SKM-1 (cell line): Measurements from ENCODE around the gene UCKL1.
"Not testable (repeated sequence)": the region's sequence is repeated elsewhere in the genome, so short reads cannot be mapped to it uniquely, and the experiment has no call there.

Experiments
- DNase-seq: peaks from one replicate; lab custom pipeline; 2025; ENCODE audit not compliant: unreplicated experiment; lab: John Stamatoyannopoulos, UW

UCKL1 gene

DNA sequence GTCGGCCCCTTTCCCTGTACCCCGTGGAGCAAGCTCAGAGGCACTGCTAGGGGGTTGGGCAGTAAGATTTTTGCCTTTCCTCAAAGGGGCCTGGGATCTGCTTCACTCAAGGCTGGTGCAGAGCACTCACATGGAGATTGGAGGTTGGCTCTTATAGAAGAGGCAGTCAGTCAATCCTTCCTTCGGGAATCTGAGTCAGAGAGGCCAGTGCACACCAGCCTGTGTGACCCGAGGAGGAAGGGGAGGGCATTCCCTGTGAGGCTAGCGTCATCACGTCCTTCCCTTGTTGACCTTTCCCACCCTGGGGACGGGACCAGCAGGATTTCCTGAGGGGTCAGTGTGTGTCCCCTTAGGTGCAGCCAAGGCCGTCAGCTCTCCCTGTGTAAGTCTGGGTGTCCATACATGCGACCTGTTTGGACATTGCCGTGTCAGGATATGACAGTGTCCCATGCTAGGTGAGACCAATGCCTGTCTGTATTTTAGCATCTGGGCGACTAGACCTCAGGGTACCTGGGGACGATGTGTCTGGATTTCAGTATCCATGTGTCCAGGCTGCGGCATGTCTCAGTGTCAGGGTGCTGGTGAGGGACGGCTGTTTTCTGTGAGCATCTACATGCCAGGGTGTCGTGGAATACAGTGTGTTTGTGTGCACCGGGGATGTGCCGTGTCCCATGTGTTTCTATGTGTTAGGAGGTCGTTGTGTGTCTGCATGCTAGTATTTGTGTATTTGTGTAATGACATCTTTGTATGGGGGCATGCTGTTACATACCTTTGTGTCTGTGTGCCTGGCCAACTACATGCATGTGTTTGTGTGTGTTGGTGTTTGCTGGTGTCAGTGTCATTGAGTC is 16.3 kb upstream of the UCKL1 start:
- DNase-seq = no peak

DNA sequence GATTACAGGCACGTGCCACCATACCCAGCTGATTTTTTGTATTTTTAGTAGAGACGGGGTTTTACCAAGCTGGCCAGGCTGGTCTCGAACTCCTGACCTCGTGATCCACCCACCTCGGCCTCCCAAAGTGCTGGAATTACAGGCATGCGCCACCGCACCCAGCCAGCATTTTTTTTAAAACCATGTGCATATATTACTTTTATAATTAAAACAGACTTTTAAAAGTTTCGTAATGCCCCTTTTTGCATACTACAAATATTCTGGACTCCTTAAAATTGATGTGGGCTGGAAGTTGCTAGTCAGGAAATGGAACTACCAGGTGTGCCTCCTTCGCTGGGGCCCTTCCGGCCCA is 15.7 kb upstream of the UCKL1 start:
- not testable (repeated sequence) for DNase-seq

DNA sequence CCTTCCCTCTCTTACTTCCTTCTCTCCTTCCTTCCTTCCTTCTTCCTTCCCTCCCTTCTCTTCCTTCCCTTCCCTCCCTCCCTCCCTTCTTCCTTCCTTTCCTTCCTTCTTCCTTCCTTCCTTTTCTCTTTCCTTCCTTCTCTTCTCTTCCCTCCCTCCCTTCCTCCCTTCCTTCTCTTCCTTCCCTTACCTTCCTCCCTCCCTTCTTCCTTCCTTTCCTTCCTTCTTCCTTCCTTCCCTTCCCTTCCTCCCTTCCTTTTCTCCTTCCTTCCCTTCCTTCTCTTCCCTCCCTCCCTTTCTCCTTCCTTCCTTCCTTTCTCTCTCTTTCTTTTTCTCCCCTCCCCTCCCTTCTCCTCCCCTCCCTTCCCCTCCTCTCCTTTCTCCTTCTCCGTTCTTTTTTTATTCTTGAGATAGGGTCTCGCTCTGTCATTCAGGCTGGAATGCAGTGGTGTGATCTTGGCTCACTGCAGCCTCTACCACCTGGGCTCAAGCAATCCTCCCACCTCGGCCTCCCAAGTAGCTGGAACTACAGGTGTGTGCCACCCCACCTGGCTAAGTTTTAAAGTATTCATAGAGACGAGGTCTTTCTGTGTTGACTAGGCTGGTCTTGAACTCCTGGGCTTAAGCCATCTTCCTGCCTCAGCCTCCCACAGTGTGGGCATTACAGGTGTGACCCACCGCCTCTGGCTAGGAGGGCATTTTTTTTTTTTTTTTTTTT is 14.7 kb upstream of the UCKL1 start:
- DNase-seq = no peak

DNA sequence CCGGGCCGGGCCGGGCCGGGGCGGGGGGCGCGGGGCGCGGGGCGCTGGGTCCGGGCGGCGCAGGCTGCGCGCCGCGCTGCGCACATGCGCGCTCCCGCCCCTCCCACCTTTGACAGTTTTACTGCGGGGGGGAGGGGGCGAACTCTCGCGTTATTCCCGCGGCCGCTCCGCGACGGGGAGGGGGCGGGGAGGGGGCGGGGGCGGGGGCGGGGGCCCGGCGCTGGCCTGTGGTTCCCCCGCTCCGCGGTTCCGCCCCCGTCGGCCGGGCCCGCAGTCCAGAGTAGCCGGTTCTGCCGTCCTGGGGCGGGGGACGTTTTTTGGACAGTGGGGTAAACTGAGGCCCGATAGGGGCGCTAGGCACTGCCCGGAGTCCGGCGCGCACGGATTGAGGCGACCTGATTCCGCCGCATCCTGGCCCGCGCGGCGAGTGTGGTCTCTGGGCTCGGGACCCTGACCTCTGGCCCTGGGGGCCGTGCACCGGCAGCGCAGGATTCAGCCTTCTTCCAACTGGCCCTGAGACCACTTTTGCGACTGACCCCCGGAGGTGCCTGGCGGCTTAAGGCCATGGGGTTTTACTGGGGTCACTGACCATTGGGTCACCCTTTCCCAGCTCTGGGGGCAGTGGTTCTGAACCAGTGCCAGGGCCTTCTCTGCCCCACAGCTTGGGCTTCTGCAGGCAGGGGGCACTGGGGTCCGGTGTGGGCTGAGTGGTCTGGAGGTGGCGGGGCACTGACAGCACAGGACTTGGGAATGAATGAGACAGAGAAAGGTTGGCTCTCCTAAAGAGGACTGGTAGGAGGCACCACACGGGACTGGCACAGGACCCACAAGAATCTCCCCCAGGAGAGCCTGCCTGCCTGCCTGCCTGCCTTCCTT is 13.9 kb upstream of the UCKL1 start, which contains the start of gene ZNF512B:
TSS of gene ZNF512B (minus strand) at position 93 of the 876 bp plus-strand sequence. CDS start 1,980 bp downstream, outside the sequence.
- DNase-seq = peak; percentile 40

DNA sequence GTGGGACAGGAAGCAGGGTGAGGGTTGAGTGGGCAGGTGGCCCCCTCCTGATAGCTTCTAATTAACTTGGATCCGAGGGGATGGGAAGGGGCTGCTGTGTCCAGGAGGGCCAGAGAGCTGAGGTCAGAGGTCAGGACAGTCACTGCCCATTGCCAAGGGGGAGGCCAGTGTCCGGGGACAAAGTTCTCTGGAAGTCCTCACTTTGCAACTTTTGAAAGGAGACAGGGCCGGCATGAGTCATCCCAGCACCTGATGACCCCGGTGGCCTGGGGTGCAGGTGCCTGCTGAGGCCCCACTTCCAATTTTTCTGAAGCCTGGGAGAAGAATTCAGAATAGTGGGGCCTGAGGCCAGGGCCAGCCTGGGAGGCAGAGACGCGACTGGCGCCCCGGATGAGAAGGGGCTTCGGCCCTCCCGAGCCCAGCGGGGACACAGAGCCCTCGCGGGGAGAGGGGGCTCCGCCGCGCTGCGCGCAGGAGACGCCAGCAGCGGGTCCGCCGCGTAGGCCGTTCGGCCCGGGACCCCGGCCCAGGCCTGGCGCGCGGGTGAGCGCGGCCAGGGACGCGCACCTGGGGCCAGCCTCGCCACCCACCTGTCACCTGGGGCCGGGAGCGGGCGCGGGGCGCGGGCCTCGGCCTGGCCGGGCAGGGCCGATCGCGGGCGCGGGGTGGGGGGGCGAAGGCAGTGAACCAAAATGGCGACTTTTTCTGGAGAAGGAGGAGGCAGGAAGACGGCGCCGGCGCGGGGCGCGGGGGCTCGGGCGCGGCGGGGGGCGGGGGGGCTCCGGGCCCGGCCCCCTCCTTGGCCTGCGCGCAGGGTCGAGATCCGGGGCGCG is 12.9 kb upstream of the UCKL1 start:
- no peak for DNase-seq

DNA sequence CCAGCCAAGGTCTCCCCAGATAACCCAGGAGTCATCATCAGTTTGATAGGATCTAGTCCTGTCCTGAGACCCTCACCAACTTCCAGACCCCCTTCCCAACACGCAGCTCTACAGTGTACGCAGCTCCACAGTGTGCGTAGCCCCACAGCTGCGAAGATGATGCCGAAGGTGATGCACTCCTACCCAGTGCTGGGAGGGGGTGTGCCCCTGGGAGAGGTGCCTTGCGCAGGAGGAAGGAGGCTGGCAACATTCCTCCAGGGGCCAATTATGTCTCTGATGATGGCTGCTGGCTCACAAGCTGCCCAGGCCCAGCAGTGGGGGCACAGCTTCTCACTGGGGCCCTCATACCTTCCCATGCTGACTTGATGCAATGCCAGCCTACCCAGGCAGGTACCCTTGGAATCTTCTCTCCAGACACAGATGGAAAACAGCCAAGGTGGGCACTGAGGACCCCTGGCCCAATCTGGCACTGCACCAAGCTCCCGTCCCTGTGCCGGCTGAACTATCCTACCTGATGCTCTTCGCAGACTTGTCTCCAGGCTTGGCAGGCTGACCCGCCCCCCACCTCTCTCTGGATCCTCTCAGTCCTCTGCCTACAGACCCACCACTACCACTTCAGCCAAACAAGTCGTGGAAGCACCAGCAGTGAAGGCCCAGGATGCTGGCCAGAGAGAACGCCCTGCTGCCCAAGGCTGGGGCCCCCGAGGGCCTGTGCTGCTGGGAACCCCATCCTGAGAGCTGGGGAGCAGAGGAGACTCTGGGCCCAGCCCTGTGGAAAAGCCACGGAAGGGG is 12.1 kb upstream of the UCKL1 start:
- no peak for DNase-seq

DNA sequence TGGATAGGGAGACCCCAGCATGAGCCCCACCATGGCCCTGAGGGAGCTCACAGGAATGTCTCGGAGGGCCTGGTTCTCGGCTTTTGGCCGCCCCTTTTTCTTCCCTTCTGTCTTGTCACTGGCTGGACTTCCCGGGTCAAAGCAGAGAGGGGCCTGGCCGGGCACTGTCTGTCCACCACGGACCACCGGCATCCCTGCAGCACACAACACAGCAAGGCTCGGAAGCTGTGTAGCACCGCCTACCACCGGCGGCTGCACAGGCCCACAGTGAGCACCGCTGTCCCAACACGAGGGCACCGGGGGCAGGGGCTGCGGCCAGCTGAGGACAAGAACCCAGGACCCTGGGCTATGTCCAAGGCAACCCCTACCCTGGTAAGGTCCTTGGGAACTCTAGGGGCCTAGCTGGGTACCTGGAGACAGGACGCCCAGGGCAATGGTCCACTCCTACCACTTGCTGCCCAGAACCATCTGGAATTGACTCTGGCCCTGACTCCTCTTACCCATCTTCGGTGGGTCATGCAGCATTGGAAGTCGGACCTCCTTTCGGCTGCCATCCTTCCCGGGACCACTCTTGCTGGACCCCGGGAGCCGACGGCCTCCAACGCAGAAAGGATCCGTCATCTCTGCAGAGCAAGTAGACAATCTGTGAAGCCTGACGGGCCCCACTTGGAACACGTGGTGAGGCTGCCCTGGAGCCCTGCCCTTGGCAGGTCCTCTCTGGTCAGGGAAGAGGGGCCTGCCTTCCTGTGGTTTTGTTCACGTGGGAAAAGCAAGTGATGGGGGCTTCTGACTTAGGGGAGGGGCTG is 11.3 kb upstream of the UCKL1 start:
- no peak for DNase-seq

DNA sequence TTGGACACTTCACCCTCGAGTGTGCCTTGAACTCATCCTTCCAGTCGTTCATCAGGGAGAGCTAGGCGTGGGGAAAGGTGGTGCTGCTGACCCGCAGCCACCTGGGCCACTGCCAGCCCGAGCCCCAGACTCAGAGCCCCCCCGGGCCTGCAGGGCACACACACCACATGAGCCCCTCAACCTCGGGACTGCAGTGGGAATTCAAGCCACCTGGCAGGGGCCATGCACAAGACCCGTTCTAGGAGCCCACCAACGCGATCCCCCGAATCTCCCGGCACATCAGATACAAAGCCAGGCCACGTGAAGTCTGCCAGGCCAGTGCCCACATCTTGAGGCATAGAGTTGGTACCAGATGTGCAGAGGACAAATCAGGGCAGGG is 10.7 kb upstream of the UCKL1 start:
- DNase-seq = no peak

DNA sequence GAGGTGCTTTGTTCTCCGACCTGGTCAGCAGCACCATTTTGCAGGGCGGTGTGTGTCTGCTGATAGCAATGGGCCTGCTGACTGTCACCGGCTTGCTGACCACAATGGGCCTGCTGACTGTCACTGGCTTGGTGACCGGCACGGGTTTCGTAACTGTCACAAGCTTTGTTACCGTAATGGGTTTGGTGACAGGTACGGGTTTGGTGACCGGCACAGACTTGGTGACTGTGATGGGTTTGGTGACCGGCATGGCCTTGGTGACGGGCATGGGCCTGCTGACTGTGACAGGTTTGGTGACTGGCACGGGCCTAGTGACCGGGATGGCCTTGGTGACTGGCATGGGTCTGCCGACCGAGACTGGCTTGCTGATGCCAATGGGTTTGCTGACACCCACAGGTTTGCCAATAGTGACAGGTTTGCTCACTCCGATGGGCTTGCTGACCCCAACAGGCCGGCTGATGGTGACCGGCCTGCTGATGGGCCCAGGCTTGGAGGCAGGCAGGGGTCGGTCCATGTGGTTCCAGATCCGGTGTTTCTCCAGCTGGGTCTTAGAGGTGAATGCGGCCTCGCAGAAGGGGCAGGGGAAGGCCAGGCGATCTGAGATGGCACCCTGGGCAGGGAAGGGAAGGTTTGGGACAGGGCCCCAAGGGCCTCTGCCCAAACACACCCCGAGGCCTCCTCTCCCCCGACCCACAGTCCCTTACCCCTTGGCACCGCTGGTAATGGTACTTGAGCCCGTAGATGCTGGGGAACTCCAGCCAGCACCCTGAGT is 10.1 kb upstream of the UCKL1 start:
- no peak for DNase-seq

DNA sequence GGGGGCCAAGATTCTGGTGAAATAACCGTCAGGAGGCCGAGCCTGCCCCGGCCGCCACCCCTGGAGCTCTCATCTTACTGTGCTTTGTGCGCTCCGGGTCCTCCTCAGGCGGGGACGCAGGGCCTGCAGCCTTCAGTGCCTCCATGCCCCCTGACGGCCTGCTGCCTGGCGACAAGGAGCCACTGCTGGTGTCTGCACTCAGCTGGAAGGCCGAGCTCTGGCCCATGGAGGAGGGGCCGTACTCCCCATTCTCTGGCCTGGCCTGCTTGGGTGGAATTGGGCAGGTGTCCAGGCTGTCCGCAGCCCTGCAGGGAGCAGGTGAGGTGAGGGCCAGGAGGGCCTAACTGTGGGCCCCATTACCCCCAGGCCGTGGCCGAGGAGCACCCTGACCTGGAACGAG is 8.2 kb upstream of the UCKL1 start:
- no peak for DNase-seq

DNA sequence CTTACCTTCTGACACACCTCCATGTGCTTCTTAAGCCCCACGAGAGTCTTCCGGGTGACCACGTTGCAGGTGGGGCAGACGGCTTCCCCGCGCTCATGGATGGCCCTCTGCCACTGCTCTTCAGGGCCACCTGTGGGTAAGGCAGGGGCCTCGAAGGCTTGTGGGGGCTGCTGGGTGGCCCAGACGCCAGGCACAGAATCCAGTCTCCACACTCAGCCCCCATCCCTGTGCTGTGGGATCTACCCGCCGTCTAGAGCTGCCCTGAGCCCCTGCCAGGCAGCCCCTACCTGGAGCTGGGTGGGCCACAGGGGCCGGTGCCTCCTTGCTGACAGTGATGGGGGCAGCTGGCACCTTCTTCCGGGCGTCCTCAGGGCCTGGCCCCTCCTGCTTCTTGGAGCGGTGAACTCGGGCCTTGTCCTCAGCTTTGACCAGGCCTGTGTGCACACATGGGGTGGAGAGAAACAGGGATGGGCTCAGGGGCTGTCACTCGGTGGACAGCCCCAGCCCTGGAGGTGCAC is 7.6 kb upstream of the UCKL1 start:
- DNase-seq = no peak

DNA sequence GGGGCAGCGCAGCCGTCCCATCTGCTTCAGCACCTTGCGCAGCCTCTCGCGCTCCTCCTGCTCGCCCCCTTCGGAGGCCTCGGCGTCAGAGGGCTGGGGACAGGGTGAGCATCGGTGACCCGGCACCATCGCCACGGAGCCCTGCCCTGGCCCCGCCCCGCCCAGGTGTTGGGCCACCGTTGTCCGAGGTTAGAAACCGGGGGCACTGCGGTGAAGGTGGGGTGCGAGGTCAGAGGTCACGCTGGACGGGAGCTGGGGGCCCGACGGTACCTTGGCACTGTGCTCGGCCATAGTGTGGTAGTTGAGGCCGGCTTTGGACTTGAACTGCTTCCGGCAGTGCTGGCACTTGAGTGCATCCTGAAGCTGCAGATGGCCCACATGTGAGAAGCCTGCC is 7.1 kb upstream of the UCKL1 start:
- DNase-seq = no peak

DNA sequence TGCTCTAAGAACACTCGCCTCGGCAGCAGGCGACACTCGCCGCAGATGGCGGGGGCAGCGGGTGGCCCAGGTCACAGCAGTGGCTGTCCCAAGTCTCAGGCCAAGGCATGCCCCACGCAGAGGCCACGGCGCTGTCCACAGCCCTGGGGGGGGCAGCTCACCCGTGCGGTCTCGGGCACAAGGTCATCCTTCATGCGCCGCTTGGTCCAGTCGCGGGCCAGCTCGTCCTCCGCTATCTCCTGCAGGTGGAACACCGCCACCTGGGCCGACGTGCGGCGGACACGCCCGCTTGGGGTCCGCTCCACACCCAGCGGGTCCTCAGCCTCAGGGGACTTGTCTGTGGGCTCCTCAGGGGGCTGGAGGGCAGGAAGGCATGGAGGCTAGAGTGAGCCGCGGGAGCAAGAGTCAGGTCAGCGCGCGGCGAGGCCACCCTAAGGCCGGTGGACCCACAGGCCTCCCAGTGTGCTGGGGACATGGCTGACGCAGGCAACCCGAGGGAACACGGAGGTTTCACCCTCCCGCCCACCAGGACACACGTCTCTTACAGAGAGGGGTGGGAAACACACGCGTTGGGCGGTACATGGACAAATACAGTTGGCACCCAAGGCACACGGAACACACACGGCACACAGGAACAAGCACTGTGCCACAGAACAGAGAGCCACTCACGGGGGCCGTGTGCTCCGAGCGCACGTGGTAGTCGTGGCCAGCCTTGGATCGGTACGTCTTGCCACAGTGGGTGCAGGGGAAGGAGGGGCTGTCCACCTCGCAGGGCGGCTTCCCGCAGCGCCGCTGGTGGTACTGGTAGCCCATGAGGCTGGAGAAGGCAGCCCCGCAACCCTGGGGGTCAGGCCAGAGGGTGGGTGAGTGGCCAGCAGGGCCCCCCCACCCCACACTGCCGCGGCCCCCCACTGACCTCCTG is 6.5 kb upstream of the UCKL1 start:
- no peak for DNase-seq

DNA sequence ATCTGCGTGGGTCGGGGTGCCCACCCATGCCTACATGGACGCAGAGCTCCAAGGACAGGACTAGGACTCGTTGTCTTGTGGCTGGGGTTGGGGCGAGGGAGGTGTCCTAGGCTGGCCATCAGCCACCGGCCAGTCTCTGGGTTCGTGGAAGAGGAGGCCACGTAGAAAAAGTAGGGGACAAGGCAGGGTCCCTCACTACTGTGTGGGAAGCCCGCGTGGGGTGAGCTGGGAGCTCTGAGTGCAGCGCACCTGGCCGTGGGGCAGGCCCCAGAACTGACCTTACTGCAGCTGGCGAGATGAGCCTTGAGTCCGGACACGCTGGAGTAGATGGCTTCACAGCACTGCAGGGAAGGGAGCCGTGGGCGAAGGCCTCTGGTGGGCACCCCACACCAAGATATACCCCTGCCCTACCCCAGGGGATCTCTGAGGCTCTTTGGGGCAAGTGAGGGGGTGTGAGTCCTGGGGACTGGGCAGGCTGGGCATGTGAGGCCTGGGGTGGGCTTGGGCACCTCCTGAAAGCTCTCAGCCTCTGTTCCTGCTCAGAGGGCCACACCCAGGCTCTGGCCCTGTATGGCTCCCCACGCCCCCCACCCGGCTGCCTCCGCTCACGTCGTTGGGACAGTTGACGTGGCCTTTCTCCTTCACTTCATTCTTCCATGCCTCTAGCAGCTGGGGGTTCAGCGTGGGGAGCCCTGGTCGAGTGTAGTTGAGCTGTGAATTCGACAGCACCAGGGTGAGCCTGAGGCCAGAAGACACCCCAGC is 5.6 kb upstream of the UCKL1 start:
- DNase-seq = no peak

DNA sequence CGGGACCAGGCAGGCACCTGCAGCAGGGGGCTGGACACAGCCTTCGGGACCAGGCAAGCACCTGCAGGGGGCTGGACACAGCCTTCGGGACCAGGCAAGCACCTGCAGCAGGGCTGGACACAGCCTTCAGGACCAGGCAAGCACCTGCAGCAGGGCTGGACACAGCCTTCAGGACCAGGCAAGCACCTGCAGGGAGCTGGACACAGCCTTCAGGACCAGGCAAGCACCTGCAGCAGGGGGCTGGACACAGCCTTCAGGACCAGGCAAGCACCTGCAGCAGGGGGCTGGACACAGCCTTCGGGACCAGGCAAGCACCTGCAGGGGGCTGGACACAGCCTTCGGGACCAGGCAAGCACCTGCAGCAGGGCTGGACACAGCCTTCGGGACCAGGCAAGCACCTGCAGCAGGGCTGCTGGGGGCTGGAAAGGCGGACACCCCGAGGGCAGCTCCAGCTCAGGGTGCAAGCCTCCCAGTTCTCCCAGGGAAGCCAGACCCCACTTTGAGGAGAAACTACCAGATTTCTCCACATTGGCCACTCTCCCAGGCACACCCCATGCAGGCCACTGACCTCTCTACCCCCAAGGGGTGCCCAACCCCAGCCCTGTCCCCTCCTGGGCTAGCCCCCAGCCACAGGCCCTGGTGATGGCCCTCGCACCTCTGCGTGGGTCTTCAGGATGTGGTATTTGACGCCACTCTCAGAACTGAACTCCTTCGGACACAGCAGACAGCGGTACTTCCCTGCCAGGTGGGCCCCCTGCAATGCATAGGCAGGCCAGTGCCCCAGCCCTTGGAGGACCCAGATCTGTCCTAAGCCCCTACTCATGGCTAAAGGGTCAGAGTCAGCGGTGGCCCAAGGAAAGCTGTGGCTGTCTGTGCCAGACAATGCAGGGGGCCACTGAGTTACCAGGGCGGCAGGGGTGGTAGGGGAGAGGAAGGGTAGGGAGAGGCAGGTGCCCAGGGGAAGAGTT is 4.7 kb upstream of the UCKL1 start:
- not testable (repeated sequence) for DNase-seq
